ENCODE data around the gene PNLDC1.

The PNLDC1 gene

GRCh38 chr6:159758031-159759001, 41.8 kb upstream of the PNLDC1 start:
- H3K27me3 ChIP-seq (ENCODE audit: control insufficient read depth, low read length): no peaks in the 10 kb centered on the region
- peaks cover 40% of the 10 kb centered on the region for H3K79me2 ChIP-seq (ENCODE audit: control insufficient read depth, low read length)
- H4K20me1 ChIP-seq (ENCODE audit: control insufficient read depth, insufficient read depth, low read depth, low read length): no peaks in the 10 kb centered on the region; the same call in 1 of the 2 replicates
- H3F3A ChIP-seq (ENCODE audit: control insufficient read depth, insufficient read depth): peaks cover 68% of the 10 kb centered on the region
- no peak overlapping the region for H3K4me3 ChIP-seq (ENCODE audit: low read length)
- H3K4me1 ChIP-seq (ENCODE audit: control insufficient read depth, low read length): peaks cover 26% of the 10 kb centered on the region
- H3K36me3 ChIP-seq (ENCODE audit: control insufficient read depth, low read length): peaks cover 80% of the 10 kb centered on the region
- no peak overlapping the region for H3K27ac ChIP-seq (ENCODE audit: low read depth, low read length)
- peak; percentile 22 for TF ChIP-seq CTCF (IDR thresholded peaks at IDR 0.05; ENCODE audit: low read depth, low read length, poor library complexity, severe bottlenecking)
- no peak for TF ChIP-seq EZH2phosphoT487 (IDR thresholded peaks at IDR 0.05; ENCODE audit: borderline replicate concordance, low read length)
- H3K4me2 ChIP-seq (ENCODE audit: low read length): no peak overlapping the region
- H3K9me3 ChIP-seq (ENCODE audit: control insufficient read depth, insufficient read depth, low read length): no peaks in the 10 kb centered on the region
- no peaks in the 10 kb centered on the region for H3K9me2 ChIP-seq (replicated peaks; ENCODE audit: control insufficient read depth, low read length)

- Histone ChIP-seq H3K27ac (ENCODE audit: low read depth, low read length) (peak overlapping the region; percentile 48), H3K79me2 (ENCODE audit: control insufficient read depth, low read length) (peaks cover 41% of the 10 kb centered on the region), H4K20me1 (ENCODE audit: control insufficient read depth, insufficient read depth, low read depth, low read length) (no peaks in the 10 kb centered on the region), H3K4me2 (ENCODE audit: low read length) (0 out of 2 replicates have a peak overlapping the region, but pooled peaks have one; percentile 22), H3K9me2 (replicated peaks; ENCODE audit: control insufficient read depth, low read length) (no peaks in the 10 kb centered on the region), H3K4me1 (ENCODE audit: control insufficient read depth, low read length) (peaks cover 33% of the 10 kb centered on the region), H3K4me3 (ENCODE audit: low read length) (no peak overlapping the region), H3K27me3 (ENCODE audit: control insufficient read depth, low read length) (no peaks in the 10 kb centered on the region), H3K36me3 (ENCODE audit: control insufficient read depth, low read length) (peaks cover 77% of the 10 kb centered on the region), H3K9me3 (ENCODE audit: control insufficient read depth, insufficient read depth, low read length) (no peaks in the 10 kb centered on the region), H3F3A (ENCODE audit: control insufficient read depth, insufficient read depth) (peaks cover 55% of the 10 kb centered on the region)
- no peak for TF ChIP-seq EZH2phosphoT487 (IDR thresholded peaks at IDR 0.05; ENCODE audit: borderline replicate concordance, low read length)
- no peak for TF ChIP-seq CTCF (IDR thresholded peaks at IDR 0.05; ENCODE audit: low read depth, low read length, poor library complexity, severe bottlenecking)
These were observed 40.4 kb upstream of the PNLDC1 start for GRCh38 chr6:159759645-159760044.

- Histone ChIP-seq H3K9me2 (replicated peaks; ENCODE audit: control insufficient read depth, low read length) (no peaks in the 10 kb centered on the region), H4K20me1 (ENCODE audit: control insufficient read depth, insufficient read depth, low read depth, low read length) (no peaks in the 10 kb centered on the region), H3F3A (ENCODE audit: control insufficient read depth, insufficient read depth) (peaks cover 45% of the 10 kb centered on the region), H3K79me2 (ENCODE audit: control insufficient read depth, low read length) (peaks cover 41% of the 10 kb centered on the region), H3K27ac (ENCODE audit: low read depth, low read length) (peak overlapping the region; percentile 94), H3K27me3 (ENCODE audit: control insufficient read depth, low read length) (no peaks in the 10 kb centered on the region), H3K4me3 (ENCODE audit: low read length) (peak overlapping the region; percentile 98), H3K4me1 (ENCODE audit: control insufficient read depth, low read length) (peaks cover 37% of the 10 kb centered on the region), H3K9me3 (ENCODE audit: control insufficient read depth, insufficient read depth, low read length) (no peaks in the 10 kb centered on the region), H3K4me2 (ENCODE audit: low read length) (peak overlapping the region; percentile 90), H3K36me3 (ENCODE audit: control insufficient read depth, low read length) (peaks cover 77% of the 10 kb centered on the region)
- no peak for TF ChIP-seq EZH2phosphoT487 (IDR thresholded peaks at IDR 0.05; ENCODE audit: borderline replicate concordance, low read length)
- TF ChIP-seq CTCF (IDR thresholded peaks at IDR 0.05; ENCODE audit: low read depth, low read length, poor library complexity, severe bottlenecking): no peak
These were observed 39.4 kb upstream of the PNLDC1 start for GRCh38 chr6:159760602-159761057.
